Cardiac atrium fibroblast (primary cell): ENCODE measurements around the gene LRMDA. TPM values are rescaled to one million over a fixed set of nuclear protein-coding genes. Genes with fewer than 3 reads are reported as not detected.

Experiments
- total RNA-seq: library from RNA; depleted of rRNA; stranded (reverse); fragments of >200 nt; gene quantifications from 2 replicates; pipeline ENCODE4 v1.2.3, GENCODE V29; 2015

Gene LRMDA
- total RNA-seq = not detected in 2 replicates

DNA sequence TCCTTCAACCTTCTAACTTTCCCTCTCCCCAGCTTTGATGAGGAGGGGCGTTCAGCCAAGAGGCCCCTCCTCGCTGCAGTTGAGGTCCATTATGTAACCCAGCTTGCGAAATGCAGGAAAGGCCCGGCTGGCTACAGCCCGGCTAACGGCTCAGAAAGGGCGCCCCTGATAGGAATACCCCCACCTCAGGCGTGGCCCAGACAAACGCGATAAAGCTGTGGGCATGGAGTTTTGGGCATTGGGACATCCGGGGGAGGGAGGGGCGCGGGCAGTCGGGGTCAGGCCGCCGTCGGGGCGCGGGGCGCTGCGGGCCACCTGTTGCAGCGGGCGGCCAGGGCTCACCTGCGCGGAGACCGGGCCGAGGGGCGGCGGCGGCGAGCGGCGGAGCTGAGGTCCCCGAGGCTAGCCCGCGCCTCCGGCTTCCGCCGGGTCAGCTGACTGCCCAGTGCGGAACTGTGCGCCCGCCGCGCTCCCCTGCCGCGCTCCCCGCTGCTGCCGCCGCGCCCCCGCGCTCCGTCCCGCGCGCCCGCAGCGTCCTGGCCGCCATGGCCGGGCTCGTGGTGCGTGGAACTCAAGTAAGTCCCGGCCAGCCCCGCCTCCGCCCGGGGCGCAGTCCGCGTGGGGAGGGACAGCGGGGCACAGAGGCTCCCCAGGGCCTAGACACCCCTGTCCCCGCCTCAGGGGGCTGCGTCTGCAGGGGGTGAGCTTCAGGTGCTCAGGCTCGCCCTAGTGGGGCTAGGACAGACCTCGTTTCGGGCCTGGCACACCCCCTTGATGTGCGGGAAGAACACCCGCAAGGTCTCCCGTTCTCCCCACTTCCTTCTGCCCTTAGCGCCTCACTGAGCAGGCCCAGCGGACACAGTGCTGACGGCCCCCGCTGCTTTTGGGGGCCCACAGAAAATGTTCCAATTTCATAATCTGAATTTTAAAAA is at the start of gene LRMDA:
LRMDA (plus strand) TSS at position 445 of the 932 bp plus-strand sequence.

GRCh38 chr10:75401569-75402485 is 29.6 kb upstream of the LRMDA start, which contains the start of gene ZNF503:
Gene ZNF503, minus strand, starts transcription at chr10:75401764. Its CDS starts 345 bp downstream, at chr10:75401419.

Other genes with a start within 250 kb of the LRMDA start
- 198 and 260 TPM in 2 replicates for gene VDAC2, start 220.8 kb upstream of the LRMDA start, total RNA-seq
- 11.0 and 17.8 TPM in 2 replicates for gene COMTD1, start 195.7 kb upstream of the LRMDA start, total RNA-seq
- 5.8 and 10.8 TPM in 2 replicates for gene ZNF503, start 29.9 kb upstream of the LRMDA start, total RNA-seq